ENCODE results near the gene CNIH3.

CNIH3 gene

DNA sequence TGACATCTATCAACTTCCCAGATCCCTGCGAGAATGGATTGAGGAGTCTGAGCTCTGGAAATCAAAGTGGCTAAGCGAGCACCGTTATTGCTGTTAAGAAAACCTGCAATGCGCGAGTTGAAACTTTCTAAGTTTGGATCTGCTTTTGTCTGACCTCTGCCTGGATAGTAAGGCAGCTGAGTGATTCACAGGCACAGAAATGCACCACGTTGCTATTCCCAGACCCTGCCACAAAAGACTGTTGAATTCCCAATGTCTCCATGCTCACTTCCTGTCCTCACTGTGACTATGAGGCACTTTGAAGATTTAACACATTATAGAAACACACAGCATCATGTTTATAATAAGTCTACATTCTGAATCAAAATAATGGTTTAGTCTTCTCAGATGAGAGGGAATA, 27.1 kb upstream of the CNIH3 start:
- TF ChIP-seq ARNTL (CRISPR knock-in tag; IDR thresholded peaks at IDR 0.05; ENCODE audit: borderline replicate concordance, low read depth) = no peak
- TF ChIP-seq, protein P1, sequence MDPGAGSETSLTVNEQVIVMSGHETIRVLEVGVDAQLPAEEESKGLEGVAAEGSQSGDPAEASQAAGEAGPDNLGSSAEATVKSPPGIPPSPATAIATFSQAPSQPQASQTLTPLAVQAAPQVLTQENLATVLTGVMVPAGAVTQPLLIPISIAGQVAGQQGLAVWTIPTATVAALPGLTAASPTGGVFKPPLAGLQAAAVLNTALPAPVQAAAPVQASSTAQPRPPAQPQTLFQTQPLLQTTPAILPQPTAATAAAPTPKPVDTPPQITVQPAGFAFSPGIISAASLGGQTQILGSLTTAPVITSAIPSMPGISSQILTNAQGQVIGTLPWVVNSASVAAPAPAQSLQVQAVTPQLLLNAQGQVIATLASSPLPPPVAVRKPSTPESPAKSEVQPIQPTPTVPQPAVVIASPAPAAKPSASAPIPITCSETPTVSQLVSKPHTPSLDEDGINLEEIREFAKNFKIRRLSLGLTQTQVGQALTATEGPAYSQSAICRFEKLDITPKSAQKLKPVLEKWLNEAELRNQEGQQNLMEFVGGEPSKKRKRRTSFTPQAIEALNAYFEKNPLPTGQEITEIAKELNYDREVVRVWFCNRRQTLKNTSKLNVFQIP (CRISPR knock-in tag; IDR thresholded peaks at IDR 0.05; ENCODE audit: borderline replicate concordance, low read depth) = no peak
- no peak for TF ChIP-seq TOX (CRISPR knock-in tag; IDR thresholded peaks at IDR 0.05; ENCODE audit: borderline replicate concordance)
- no peak for TF ChIP-seq ISL1 (CRISPR knock-in tag; IDR thresholded peaks at IDR 0.05)
- no peak for TF ChIP-seq TCF4 (CRISPR knock-in tag; IDR thresholded peaks at IDR 0.05; ENCODE audit: borderline replicate concordance)
- no peak for ATAC-seq

DNA sequence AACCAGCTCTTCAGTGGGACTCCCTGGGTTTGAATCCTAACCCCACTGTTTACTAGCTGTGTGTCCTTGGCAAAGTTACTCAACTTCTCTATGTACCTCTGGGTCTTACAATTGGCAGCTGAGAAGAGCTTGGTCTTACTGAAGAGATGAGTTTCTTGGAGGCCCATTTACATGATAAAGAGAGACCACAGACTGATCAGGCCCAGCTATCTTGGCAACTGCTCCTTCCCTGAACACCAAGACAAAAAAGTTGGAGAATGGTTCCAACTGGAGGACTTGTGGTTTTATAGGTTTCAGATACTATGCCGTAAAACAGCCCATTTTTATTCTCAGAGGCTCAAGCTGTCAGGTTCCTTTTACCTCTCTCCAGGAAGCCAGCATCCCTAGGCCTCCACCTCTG, 24.8 kb upstream of the CNIH3 start:
- ATAC-seq = no peak

DNA sequence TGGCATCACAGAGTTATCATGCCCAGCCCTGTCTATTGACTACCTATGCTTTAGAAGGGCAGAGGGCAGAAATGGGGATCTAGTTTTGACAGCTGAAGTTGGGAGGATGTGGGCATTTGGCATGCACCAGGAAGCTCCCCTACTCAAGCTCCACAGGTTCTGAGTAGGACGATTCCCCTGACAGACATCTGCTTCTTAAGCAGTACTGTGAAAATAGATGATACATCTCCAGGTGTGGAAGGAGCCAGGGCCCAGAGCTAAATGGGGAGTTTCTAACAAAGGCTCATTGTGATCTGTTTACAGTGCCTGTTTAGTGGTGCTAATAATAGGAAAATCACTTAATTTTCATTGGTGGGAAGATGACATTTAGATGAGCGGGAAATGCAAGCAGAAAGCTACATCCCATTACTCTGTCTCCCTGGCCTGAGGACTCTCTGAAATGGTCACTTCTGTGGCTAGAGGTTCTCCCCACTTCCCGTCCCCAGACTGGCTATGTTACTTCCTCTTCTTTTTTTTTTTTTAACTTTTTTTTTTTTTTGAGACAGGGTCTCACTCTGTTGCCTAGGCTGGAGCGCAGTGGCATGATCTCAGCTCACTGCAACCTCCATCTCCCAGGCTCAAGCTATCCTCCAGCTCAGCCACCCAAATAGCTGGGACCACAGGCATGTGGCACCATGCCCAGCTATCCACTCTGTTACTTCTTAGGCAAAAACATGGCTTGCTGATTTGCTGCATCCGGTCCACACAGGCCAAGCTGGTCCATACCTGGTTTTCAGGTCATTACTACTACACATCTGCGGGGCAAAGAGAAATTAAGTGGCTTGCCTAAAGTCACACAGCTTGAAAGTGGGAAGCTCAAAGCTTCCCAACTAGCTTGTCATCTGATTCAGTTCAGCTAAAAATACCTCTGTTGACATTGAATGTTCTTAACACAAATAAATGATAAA, 23.2 kb upstream of the CNIH3 start:
- ATAC-seq = peak; percentile 98
- no peak for TF ChIP-seq TOX (CRISPR knock-in tag; IDR thresholded peaks at IDR 0.05; ENCODE audit: borderline replicate concordance)
- TF ChIP-seq ZC3H10 (CRISPR knock-in tag; IDR thresholded peaks at IDR 0.05) = peak; percentile 37; the same call in 1 of the 2 replicates

More for the DNA sequence above, 24.8 kb upstream of the CNIH3 start:
- TF ChIP-seq TOX (CRISPR knock-in tag; IDR thresholded peaks at IDR 0.05; ENCODE audit: borderline replicate concordance) (no peak), ARNTL (CRISPR knock-in tag; IDR thresholded peaks at IDR 0.05; ENCODE audit: borderline replicate concordance, low read depth) (no peak), TCF4 (CRISPR knock-in tag; IDR thresholded peaks at IDR 0.05; ENCODE audit: borderline replicate concordance) (no peak), ESRRG (CRISPR knock-in tag; IDR thresholded peaks at IDR 0.05) (no peak), ZNF8 (CRISPR knock-in tag; IDR thresholded peaks at IDR 0.05) (no peak), RARB (CRISPR knock-in tag; IDR thresholded peaks at IDR 0.05) (no peak), SNAI2 (CRISPR knock-in tag; IDR thresholded peaks at IDR 0.05) (no peak), OSR1 (CRISPR knock-in tag; IDR thresholded peaks at IDR 0.05) (no peak), ISL1 (CRISPR knock-in tag; IDR thresholded peaks at IDR 0.05) (no peak)
- TF ChIP-seq, protein P2, sequence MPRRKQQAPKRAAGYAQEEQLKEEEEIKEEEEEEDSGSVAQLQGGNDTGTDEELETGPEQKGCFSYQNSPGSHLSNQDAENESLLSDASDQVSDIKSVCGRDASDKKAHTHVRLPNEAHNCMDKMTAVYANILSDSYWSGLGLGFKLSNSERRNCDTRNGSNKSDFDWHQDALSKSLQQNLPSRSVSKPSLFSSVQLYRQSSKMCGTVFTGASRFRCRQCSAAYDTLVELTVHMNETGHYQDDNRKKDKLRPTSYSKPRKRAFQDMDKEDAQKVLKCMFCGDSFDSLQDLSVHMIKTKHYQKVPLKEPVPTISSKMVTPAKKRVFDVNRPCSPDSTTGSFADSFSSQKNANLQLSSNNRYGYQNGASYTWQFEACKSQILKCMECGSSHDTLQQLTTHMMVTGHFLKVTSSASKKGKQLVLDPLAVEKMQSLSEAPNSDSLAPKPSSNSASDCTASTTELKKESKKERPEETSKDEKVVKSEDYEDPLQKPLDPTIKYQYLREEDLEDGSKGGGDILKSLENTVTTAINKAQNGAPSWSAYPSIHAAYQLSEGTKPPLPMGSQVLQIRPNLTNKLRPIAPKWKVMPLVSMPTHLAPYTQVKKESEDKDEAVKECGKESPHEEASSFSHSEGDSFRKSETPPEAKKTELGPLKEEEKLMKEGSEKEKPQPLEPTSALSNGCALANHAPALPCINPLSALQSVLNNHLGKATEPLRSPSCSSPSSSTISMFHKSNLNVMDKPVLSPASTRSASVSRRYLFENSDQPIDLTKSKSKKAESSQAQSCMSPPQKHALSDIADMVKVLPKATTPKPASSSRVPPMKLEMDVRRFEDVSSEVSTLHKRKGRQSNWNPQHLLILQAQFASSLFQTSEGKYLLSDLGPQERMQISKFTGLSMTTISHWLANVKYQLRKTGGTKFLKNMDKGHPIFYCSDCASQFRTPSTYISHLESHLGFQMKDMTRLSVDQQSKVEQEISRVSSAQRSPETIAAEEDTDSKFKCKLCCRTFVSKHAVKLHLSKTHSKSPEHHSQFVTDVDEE (CRISPR knock-in tag; IDR thresholded peaks at IDR 0.05) = no peak
- TF ChIP-seq, protein P3, sequence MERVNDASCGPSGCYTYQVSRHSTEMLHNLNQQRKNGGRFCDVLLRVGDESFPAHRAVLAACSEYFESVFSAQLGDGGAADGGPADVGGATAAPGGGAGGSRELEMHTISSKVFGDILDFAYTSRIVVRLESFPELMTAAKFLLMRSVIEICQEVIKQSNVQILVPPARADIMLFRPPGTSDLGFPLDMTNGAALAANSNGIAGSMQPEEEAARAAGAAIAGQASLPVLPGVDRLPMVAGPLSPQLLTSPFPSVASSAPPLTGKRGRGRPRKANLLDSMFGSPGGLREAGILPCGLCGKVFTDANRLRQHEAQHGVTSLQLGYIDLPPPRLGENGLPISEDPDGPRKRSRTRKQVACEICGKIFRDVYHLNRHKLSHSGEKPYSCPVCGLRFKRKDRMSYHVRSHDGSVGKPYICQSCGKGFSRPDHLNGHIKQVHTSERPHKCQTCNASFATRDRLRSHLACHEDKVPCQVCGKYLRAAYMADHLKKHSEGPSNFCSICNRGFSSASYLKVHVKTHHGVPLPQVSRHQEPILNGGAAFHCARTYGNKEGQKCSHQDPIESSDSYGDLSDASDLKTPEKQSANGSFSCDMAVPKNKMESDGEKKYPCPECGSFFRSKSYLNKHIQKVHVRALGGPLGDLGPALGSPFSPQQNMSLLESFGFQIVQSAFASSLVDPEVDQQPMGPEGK (CRISPR knock-in tag; IDR thresholded peaks at IDR 0.05; ENCODE audit: borderline replicate concordance) = no peak
- TF ChIP-seq, protein P1 (CRISPR knock-in tag; IDR thresholded peaks at IDR 0.05; ENCODE audit: borderline replicate concordance, low read depth) = no peak
- TF ChIP-seq, protein P4, sequence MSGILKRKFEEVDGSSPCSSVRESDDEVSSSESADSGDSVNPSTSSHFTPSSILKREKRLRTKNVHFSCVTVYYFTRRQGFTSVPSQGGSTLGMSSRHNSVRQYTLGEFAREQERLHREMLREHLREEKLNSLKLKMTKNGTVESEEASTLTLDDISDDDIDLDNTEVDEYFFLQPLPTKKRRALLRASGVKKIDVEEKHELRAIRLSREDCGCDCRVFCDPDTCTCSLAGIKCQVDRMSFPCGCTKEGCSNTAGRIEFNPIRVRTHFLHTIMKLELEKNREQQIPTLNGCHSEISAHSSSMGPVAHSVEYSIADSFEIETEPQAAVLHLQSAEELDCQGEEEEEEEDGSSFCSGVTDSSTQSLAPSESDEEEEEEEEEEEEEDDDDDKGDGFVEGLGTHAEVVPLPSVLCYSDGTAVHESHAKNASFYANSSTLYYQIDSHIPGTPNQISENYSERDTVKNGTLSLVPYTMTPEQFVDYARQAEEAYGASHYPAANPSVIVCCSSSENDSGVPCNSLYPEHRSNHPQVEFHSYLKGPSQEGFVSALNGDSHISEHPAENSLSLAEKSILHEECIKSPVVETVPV (CRISPR knock-in tag; IDR thresholded peaks at IDR 0.05) = no peak

DNA sequence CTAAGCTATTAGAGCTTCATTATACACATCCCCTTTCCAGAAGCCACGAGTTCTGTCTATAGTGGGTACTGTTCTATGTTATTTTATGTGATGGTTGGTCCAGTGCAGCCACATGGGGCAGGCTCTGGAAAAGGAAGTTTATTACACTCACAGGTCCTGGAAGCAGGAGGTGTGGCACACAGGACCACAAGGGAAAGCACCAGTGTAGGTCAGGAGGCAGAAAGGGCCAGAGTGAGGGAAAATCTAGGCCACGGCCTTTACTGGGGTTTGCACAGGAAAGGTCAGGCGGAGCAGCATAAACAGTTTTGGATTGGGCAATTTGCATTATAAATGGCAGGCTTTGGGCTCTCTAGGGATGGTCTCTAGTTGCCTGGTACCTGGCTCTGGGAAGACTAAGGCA, 21.8 kb upstream of the CNIH3 start:
- no peak for ATAC-seq
- no peak for TF ChIP-seq ZNF70 (CRISPR knock-in tag; IDR thresholded peaks at IDR 0.05)
- TF ChIP-seq ZFP3 (CRISPR knock-in tag; IDR thresholded peaks at IDR 0.05) = no peak
- TF ChIP-seq, protein P2 (CRISPR knock-in tag; IDR thresholded peaks at IDR 0.05) = no peak
- TF ChIP-seq, protein P3 (CRISPR knock-in tag; IDR thresholded peaks at IDR 0.05; ENCODE audit: borderline replicate concordance) = no peak
- no peak for TF ChIP-seq ARNTL (CRISPR knock-in tag; IDR thresholded peaks at IDR 0.05; ENCODE audit: borderline replicate concordance, low read depth)
- TF ChIP-seq ZNF8 (CRISPR knock-in tag; IDR thresholded peaks at IDR 0.05) = no peak
- no peak for TF ChIP-seq ZC3H10 (CRISPR knock-in tag; IDR thresholded peaks at IDR 0.05)
- TF ChIP-seq SNAI2 (CRISPR knock-in tag; IDR thresholded peaks at IDR 0.05) = no peak
- TF ChIP-seq OSR1 (CRISPR knock-in tag; IDR thresholded peaks at IDR 0.05) = no peak
- TF ChIP-seq ESRRG (CRISPR knock-in tag; IDR thresholded peaks at IDR 0.05) = no peak
- TF ChIP-seq ISL1 (CRISPR knock-in tag; IDR thresholded peaks at IDR 0.05) = no peak

Measured in SK-N-SH treated with all-trans-retinoic acid at 6 μM for 48 hours (cell line).